Measurements from ENCODE around the gene RAET1G.

DNA sequence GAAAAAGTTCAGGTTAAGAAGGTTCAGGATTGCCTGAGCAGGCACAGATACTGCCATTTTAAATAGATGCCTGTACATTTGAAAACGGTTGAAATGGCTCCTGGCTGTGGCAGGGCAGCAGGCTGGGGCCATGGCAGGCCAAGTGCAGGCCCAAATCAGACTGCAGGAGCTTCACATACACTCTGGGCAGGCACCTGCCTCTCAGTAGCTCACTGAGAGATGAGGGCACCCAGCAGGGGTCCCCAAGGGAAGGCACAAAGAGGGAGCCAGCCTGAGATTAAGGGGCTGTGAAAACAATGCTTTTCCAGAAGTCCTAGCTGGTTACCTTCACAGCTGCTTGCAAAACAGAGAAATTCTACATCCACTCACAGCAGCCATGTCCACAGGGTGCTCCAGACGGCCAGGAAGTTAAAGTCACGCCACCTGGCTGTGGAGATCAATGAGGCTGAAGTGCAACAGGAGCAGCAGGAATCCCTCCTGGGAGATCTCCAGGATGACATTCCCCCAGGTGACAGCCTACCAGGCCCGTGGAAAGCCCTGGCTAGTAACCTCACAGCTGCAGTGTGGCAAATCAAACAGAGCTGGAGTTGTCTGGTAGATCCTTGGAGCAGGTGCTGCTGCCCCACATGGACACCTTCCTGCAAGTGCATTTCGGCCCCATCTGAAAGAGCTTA, 18.8 kb downstream of the RAET1G start:
- TF ChIP-seq, protein P1, sequence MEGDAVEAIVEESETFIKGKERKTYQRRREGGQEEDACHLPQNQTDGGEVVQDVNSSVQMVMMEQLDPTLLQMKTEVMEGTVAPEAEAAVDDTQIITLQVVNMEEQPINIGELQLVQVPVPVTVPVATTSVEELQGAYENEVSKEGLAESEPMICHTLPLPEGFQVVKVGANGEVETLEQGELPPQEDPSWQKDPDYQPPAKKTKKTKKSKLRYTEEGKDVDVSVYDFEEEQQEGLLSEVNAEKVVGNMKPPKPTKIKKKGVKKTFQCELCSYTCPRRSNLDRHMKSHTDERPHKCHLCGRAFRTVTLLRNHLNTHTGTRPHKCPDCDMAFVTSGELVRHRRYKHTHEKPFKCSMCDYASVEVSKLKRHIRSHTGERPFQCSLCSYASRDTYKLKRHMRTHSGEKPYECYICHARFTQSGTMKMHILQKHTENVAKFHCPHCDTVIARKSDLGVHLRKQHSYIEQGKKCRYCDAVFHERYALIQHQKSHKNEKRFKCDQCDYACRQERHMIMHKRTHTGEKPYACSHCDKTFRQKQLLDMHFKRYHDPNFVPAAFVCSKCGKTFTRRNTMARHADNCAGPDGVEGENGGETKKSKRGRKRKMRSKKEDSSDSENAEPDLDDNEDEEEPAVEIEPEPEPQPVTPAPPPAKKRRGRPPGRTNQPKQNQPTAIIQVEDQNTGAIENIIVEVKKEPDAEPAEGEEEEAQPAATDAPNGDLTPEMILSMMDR (IDR thresholded peaks at IDR 0.05) = no peak
- no peak for TF ChIP-seq POLR2AphosphoS5 (IDR thresholded peaks at IDR 0.05; ENCODE audit: low read depth, low read length)

Measured in Panc1 (cell line).